ENCODE results near the gene TDRD3.

DNA sequence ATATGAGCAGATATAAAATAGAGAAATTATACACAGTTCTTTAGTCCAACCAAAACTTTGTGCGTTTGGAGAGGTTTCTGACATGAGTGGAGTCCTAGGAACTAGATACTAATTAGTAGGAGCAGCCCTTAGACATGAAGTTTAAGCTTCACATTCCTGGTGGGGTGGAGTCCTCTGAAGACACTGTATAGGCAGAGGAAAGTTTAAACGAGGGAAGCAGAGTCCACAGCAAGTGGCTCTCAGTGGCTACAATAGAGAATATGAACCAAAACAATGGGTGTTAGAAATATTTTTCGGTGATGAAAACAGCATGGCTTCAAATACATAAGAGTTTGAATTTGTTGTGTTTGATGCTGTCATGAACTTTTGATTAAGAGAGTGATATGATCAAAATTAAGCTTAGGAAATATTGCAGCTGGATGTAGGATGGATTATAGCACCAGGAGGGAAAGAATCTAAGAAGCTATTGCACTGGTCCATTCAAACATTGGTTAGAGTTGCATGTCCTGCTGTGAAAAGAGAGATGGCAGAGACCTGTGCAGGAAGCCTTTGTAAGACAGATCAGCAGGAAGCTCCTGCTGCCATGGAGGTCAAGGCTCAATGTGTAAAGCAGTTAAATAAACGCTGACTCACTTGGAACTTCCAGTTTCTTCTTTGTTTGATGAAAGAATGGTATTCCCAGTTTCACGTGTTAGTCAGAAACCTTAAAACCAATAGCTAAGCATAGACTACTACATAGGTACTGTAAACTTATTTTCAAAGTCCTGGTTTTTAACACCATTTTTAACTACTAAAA is 175.2 kb downstream of the TDRD3 start:
- TF ChIP-seq RAD21 (IDR thresholded peaks at IDR 0.05) (no peak), YY1 (IDR thresholded peaks at IDR 0.05) (no peak), FOXA1 (IDR thresholded peaks at IDR 0.05) (no peak), GABPA (IDR thresholded peaks at IDR 0.05 in 1 of 2, conservative IDR thresholded peaks at IDR 0.05 in 1 of 2) (no peak)
- TF ChIP-seq, protein P1, sequence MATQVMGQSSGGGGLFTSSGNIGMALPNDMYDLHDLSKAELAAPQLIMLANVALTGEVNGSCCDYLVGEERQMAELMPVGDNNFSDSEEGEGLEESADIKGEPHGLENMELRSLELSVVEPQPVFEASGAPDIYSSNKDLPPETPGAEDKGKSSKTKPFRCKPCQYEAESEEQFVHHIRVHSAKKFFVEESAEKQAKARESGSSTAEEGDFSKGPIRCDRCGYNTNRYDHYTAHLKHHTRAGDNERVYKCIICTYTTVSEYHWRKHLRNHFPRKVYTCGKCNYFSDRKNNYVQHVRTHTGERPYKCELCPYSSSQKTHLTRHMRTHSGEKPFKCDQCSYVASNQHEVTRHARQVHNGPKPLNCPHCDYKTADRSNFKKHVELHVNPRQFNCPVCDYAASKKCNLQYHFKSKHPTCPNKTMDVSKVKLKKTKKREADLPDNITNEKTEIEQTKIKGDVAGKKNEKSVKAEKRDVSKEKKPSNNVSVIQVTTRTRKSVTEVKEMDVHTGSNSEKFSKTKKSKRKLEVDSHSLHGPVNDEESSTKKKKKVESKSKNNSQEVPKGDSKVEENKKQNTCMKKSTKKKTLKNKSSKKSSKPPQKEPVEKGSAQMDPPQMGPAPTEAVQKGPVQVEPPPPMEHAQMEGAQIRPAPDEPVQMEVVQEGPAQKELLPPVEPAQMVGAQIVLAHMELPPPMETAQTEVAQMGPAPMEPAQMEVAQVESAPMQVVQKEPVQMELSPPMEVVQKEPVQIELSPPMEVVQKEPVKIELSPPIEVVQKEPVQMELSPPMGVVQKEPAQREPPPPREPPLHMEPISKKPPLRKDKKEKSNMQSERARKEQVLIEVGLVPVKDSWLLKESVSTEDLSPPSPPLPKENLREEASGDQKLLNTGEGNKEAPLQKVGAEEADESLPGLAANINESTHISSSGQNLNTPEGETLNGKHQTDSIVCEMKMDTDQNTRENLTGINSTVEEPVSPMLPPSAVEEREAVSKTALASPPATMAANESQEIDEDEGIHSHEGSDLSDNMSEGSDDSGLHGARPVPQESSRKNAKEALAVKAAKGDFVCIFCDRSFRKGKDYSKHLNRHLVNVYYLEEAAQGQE (IDR thresholded peaks at IDR 0.05) = no peak
- TF ChIP-seq, protein P2, sequence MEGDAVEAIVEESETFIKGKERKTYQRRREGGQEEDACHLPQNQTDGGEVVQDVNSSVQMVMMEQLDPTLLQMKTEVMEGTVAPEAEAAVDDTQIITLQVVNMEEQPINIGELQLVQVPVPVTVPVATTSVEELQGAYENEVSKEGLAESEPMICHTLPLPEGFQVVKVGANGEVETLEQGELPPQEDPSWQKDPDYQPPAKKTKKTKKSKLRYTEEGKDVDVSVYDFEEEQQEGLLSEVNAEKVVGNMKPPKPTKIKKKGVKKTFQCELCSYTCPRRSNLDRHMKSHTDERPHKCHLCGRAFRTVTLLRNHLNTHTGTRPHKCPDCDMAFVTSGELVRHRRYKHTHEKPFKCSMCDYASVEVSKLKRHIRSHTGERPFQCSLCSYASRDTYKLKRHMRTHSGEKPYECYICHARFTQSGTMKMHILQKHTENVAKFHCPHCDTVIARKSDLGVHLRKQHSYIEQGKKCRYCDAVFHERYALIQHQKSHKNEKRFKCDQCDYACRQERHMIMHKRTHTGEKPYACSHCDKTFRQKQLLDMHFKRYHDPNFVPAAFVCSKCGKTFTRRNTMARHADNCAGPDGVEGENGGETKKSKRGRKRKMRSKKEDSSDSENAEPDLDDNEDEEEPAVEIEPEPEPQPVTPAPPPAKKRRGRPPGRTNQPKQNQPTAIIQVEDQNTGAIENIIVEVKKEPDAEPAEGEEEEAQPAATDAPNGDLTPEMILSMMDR (IDR thresholded peaks at IDR 0.05; ENCODE audit: low read depth, low read length, missing input control) = no peak

Measured in liver (tissue), 3 donors.